Panc1 (cell line): ENCODE results near the gene PROM2.

Experiments used
- CTCF ChIP-seq: fragments of 450-650 bp; IDR thresholded peaks from 2 replicates; pipeline ENCODE4 v1.5.1; 2017; ENCODE audit warnings: mild to moderate bottlenecking
- POLR2AphosphoS5 ChIP-seq: IDR thresholded peaks from 2 replicates; pipeline ENCODE4 v1.6.1; 2012; ENCODE audit warnings: mild to moderate bottlenecking, low read depth, low read length, moderate library complexity
- REST ChIP-seq, 2 experiments: IDR thresholded peaks; 2 replicates each; pipeline ENCODE4 v1.6.1; 2011 to 2012; ENCODE audit warnings: low read depth in 2 of 2, control low read depth in 1 of 2, low read length in 1 of 2, mild to moderate bottlenecking in 1 of 2, moderate library complexity in 1 of 2; ENCODE audit not compliant: insufficient read depth in 1 of 2
- SIN3A ChIP-seq: IDR thresholded peaks from 2 replicates; pipeline ENCODE4 v1.6.1; 2012; ENCODE audit warnings: low read depth, mild to moderate bottlenecking, low read length, moderate library complexity, borderline replicate concordance; ENCODE audit not compliant: insufficient read depth
- TCF7L2 ChIP-seq: IDR thresholded peaks from 2 replicates; pipeline ENCODE4 v1.6.1; 2011; ENCODE audit warnings: mild to moderate bottlenecking, low read depth, low read length, inconsistent platforms

GRCh38 chr2:95275601-95276243 is 1.5 kb downstream of the PROM2 start:
- TF ChIP-seq CTCF (no peak), POLR2AphosphoS5 (no peak), SIN3A (no peak), TCF7L2 (no peak), REST (IDR thresholded peaks at IDR 0.05; ENCODE audit: insufficient read depth in 1 of 2, low read depth in 2 of 2, low read length in 1 of 2) (no peak)
